Stimulated activated CD8-positive, alpha-beta memory T cell treated with anti-CD3 and anti-CD28 coated beads, Interleukin-15, amount 100 ng/mL, for 1 hour (primary cell): ENCODE measurements around the gene MRPL34.

Experiments
- DNase-seq: peaks from one replicate; pipeline ENCODE4 v3.0.0-alpha.2; 2020; ENCODE audit warnings: low read depth

The MRPL34 gene

GRCh38 chr19:17341845-17342244, 36.2 kb downstream of the MRPL34 start:
- no peak for DNase-seq

GRCh38 chr19:17346109-17346671, 40.5 kb downstream of the MRPL34 start:
- DNase-seq, result peak; percentile 63

DNA sequence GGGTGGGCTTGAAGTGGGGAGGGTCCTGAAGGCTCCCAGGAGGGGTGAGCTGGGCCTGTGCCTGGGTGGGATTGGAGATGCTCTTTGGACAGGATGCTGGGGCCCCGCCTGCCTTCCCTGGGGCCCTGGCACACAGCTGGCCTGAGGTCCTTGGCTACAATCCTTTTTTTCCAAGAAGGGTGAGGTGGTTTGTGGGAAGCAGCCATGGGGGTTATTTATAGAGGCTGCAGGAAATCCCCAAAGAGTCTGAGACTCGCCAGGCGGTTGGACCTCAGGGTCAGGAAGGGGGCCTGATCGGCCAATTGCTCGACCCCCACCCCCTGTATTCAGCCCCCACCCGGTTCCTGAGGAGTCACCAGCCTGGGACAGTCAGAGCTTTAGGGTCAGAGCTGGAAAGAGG, 41.7 kb downstream of the MRPL34 start:
- DNase-seq, result no peak

DNA sequence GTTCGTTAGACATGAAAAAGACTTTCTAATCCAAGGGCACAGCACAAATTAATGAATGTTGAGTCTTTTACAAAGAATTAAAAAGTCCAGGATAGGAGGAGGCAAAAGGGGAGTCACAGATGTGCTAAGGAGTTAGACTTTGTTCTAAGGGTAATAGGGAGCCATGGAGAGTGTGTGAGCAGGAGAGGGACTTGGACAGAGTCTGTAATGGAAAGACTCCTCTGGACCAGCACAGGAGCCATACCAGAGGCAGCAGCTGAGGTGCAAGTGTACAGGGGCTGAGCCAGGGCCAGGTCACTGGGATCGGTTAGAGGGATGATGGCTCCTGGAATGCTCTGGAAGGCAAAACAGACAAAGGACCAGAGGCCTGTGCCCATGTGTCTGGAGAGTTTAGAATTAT, 42.2 kb downstream of the MRPL34 start:
- no peak for DNase-seq

DNA sequence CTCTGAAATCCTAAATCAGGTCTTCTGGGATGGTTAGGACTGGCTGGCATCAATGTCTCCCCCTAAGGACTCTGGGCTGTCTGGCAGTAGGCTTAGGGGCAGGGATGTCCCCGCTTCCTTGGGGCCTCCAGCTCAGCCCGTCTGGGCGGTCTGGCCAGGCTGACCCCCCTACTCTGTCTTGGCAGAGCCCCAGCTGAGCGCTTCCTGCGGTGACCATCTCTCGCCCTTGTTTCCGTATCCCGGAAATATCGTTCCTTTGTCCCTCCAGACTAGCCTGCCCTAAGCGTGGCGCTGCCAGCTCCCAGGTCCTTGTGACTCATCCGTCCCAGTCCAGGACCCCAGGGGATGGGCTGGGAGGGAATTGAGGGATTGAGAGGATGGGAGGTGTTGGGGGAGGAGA, 43.0 kb downstream of the MRPL34 start:
- no peak for DNase-seq

- DNase-seq, result no peak
Measured at GRCh38 chr19:17351815-17352435, 46.3 kb downstream of the MRPL34 start.

- no peak for DNase-seq
Measured at GRCh38 chr19:17352608-17353280, 47.1 kb downstream of the MRPL34 start.

DNA sequence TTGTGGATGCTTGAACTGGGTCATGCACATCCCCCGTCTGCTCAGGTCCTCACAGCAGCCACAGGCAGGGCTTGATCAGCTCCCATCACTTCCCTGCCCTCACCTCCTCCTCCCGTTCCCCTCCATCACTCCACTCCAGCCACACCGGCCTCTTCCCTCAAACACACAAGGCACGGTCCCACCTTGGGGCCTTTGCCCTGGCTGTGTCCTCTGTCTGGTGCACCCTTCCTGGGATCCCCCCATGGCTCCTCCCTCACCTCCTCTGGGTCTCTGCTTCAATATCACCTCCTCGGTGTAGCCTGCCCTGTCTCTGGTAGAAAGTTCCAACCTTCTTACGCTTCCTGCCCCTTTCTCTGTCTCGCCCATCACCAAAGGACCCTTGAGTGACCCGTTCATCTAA, 47.7 kb downstream of the MRPL34 start:
- no peak for DNase-seq
